Measurements from ENCODE around the gene GRK1. TPM values are rescaled to one million over a fixed set of nuclear protein-coding genes. Genes with fewer than 3 reads are reported as not detected.

GRK1 gene
- total and polyA plus RNA-seq, 2 of the 13 experiments (the other 11 are each of a cell fraction or from before 2014, with no cell fraction given) = 0.07 to 0.12 TPM

- TF ChIP-seq RFX3 (CRISPR knock-in tag; IDR thresholded peaks at IDR 0.05) (no peak), ERF (CRISPR knock-in tag; IDR thresholded peaks at IDR 0.05) (no peak), ZNF205 (CRISPR knock-in tag; IDR thresholded peaks at IDR 0.05) (no peak), BHLHE40 (IDR thresholded peaks at IDR 0.05; ENCODE audit: low read length) (no peak)
- in situ Hi-C loops (cut with HindIII; ENCODE audit: extremely low pct_ligation_motif_present, low pct_unique_long_range_greater_than_20kb) = no loop called here
These were observed 7.0 kb upstream of the GRK1 start for GRCh38 chr13:113660066-113660465.

DNA sequence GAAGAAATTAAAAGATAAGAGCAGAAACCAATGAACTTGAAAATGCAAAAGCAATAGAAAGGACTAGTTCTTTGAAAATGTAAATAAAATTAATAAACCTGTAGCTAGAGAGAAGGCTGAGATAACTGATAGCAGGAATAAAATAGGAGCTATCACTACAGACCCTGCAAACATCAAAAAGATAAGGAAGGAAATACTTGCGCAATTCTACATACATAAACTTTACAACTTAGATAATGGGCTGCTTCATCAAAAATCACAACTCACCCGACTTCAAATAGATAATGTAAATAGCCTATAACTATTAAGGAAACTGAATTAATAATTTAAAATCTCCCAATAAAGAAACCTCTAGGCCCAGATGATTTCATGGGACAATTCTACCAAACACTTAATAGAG, 5.5 kb upstream of the GRK1 start:
- BruUV-seq (replicated peaks) = no TSS peak
- Histone ChIP-seq H3K4me1 (ENCODE audit: insufficient read depth, low read length) (peaks cover 16% of the 10 kb centered on the region), H3K79me2 (ENCODE audit: insufficient read depth, low read length) (no peaks in the 10 kb centered on the region), H3K9me3 (ENCODE audit: low read length) (no peaks in the 10 kb centered on the region), H3K4me3 (replicated peaks in 1 of 3; ENCODE audit: insufficient read depth in 1 of 3, low read depth in 2 of 3, low read length in 3 of 3) (no peak overlapping the region), H3K36me3 (replicated peaks in 1 of 2; ENCODE audit: control insufficient read depth in 1 of 2, insufficient read depth in 2 of 2, low read length in 2 of 2) (no peaks in the 10 kb centered on the region), H3K27me3 (ENCODE audit: control insufficient read depth in 1 of 2, insufficient read depth in 2 of 2, low read length in 2 of 2) (peaks cover 0 to 41% of the 10 kb centered on the region in 2 experiments; a peak in 4 of 5 replicates), H3K27ac (ENCODE audit: extremely low read length, insufficient read depth, low read length) (no peak overlapping the region), H2AFZ (ENCODE audit: low read length) (no peak overlapping the region), H3K4me2 (ENCODE audit: low read depth, low read length) (no peak overlapping the region), H3K9ac (ENCODE audit: insufficient read depth, low read depth, low read length) (no peak overlapping the region), H4K20me1 (ENCODE audit: insufficient read depth, low read length) (no peaks in the 10 kb centered on the region)
- ATAC-seq (no peak), FAIRE-seq (no peak), DNase-seq (ENCODE audit: low spot score) (no peak)
- WGBS (ENCODE audit: low lambda C conversion rate) = 32% methylated on average over 2 of the region's 2 CpGs
- in situ Hi-C loops (cut with HindIII; ENCODE audit: extremely low pct_ligation_motif_present, low pct_unique_long_range_greater_than_20kb) = no loop called here
- POLR2A ChIA-PET = no interaction called here
- CTCF ChIA-PET (ENCODE audit: low intra/inter-chr PET ratio, low total read pairs) = no interaction called here
- intact Hi-C loops (cut with micrococcal nuclease; ENCODE audit: unreplicated experiment) = no loop called here
- TF ChIP-seq CEBPB (IDR thresholded peaks at IDR 0.05; ENCODE audit: borderline replicate concordance, low read depth, low read length) = peak; percentile 52; the same call in 1 of the 2 replicates
- TF ChIP-seq ZNF614 (CRISPR knock-in tag; IDR thresholded peaks at IDR 0.05; ENCODE audit: borderline replicate concordance) = no peak
- TF ChIP-seq RBM39 (IDR thresholded peaks at IDR 0.05; ENCODE audit: low read depth, low read length, poor library complexity, severe bottlenecking) = no peak
- TF ChIP-seq ZNF644 (CRISPR knock-in tag; IDR thresholded peaks at IDR 0.05; ENCODE audit: low read depth) = no peak
- TF ChIP-seq ZNF484 (CRISPR knock-in tag; IDR thresholded peaks at IDR 0.05; ENCODE audit: borderline replicate concordance, low read depth) = no peak
- no peak for TF ChIP-seq CC2D1A (CRISPR knock-in tag; IDR thresholded peaks at IDR 0.05)
- no peak for TF ChIP-seq HNRNPK (IDR thresholded peaks at IDR 0.05; ENCODE audit: low read depth, low read length, poor library complexity, severe bottlenecking)
- TF ChIP-seq GABPB1 (CRISPR knock-in tag; IDR thresholded peaks at IDR 0.05) = no peak
- no peak for TF ChIP-seq PPARG (CRISPR knock-in tag; conservative IDR thresholded peaks at IDR 0.05)
- TF ChIP-seq ZNF564 (CRISPR knock-in tag; IDR thresholded peaks at IDR 0.05) = no peak
- TF ChIP-seq MAZ (IDR thresholded peaks at IDR 0.05; ENCODE audit: borderline replicate concordance, low read depth, low read length) = no peak
- TF ChIP-seq MAZ (CRISPR knock-in tag; IDR thresholded peaks at IDR 0.05; ENCODE audit: low read depth) = no peak
- 0 out of 2 replicates have a peak, but pooled peaks have one; percentile 9 for TF ChIP-seq CEBPG (CRISPR knock-in tag; IDR thresholded peaks at IDR 0.05)
- TF ChIP-seq ELK4 (CRISPR knock-in tag; IDR thresholded peaks at IDR 0.05; ENCODE audit: borderline replicate concordance) = no peak
- no peak for TF ChIP-seq IKZF1 (IDR thresholded peaks at IDR 0.05)

More at GRCh38 chr13:113660066-113660465, 7.0 kb upstream of the GRK1 start:
- Histone ChIP-seq H3K4me2 (ENCODE audit: low read depth, low read length) (no peak overlapping the region), H3K27me3 (ENCODE audit: control insufficient read depth in 1 of 2, insufficient read depth in 2 of 2, low read length in 2 of 2) (peaks cover 0 to 34% of the 10 kb centered on the region in 2 experiments; a peak in 4 of 5 replicates), H3K4me3 (replicated peaks in 1 of 3; ENCODE audit: insufficient read depth in 1 of 3, low read depth in 2 of 3, low read length in 3 of 3) (no peak overlapping the region), H3K36me3 (replicated peaks in 1 of 2; ENCODE audit: control insufficient read depth in 1 of 2, insufficient read depth in 2 of 2, low read length in 2 of 2) (no peaks in the 10 kb centered on the region), H2AFZ (ENCODE audit: low read length) (no peak overlapping the region), H3K9me3 (ENCODE audit: low read length) (no peaks in the 10 kb centered on the region), H3K79me2 (ENCODE audit: insufficient read depth, low read length) (no peaks in the 10 kb centered on the region), H3K27ac (ENCODE audit: extremely low read length, insufficient read depth, low read length) (no peak overlapping the region), H3K4me1 (ENCODE audit: insufficient read depth, low read length) (peaks cover 12% of the 10 kb centered on the region), H4K20me1 (ENCODE audit: insufficient read depth, low read length) (no peaks in the 10 kb centered on the region), H3K9ac (ENCODE audit: insufficient read depth, low read depth, low read length) (no peak overlapping the region)
- no TSS peak for BruUV-seq (replicated peaks)
- ChIA-PET POLR2A (no interaction called here), CTCF (ENCODE audit: low intra/inter-chr PET ratio, low total read pairs) (no interaction called here)
- no peak for FAIRE-seq
- no peak for ATAC-seq
- WGBS (ENCODE audit: low lambda C conversion rate) = 28% methylated on average over 3 of the region's 3 CpGs
- intact Hi-C loops (cut with micrococcal nuclease; ENCODE audit: unreplicated experiment) = no loop called here
- DNase-seq (ENCODE audit: low spot score) = no peak

Data from HepG2 (cell line).